Epithelial cell of proximal tubule (primary cell): ENCODE data around the gene COL24A1. TPM values are rescaled to one million over a fixed set of nuclear protein-coding genes. Genes with fewer than 3 reads are reported as not detected.

Experiments used
- DNase-seq: peaks from one replicate; pipeline ENCODE4 v3.0.0-alpha.2; 2011; ENCODE audit warnings: low read depth
- H3K4me3 ChIP-seq: 2 replicates; pipeline ENCODE4 v1.5.1; 2011; ENCODE audit warnings: low read depth, mild to moderate bottlenecking, low read length
- CTCF ChIP-seq: conservative IDR thresholded peaks from 2 replicates; pipeline ENCODE4 v1.5.1; 2012; ENCODE audit warnings: low read depth, mild to moderate bottlenecking, low read length
- total RNA-seq: library from RNA; depleted of rRNA; stranded (reverse); fragments of >200 nt; gene quantifications from 2 replicates; pipeline ENCODE4 v1.2.3, GENCODE V29; 2015

The COL24A1 gene
- total RNA-seq, 1 donor from 2014 or later, result 0.06 TPM

- TF ChIP-seq CTCF, result no peak
Measured at GRCh38 chr1:86052948-86053698, 103.4 kb downstream of the COL24A1 start.

GRCh38 chr1:86035101-86035500 is 121.5 kb downstream of the COL24A1 start:
- no peak for DNase-seq
- no peak for TF ChIP-seq CTCF
- no peak overlapping the region for H3K4me3 ChIP-seq

More at GRCh38 chr1:86052948-86053698, 103.4 kb downstream of the COL24A1 start:
- no peak for DNase-seq
- H3K4me3 ChIP-seq, result no peak overlapping the region

- no peak overlapping the region for H3K4me3 ChIP-seq
- TF ChIP-seq CTCF, result no peak
- no peak for DNase-seq
Measured at GRCh38 chr1:86030180-86030579, 126.4 kb downstream of the COL24A1 start.

- DNase-seq, result no peak
- TF ChIP-seq CTCF, result peak; percentile 93
- no peak overlapping the region for H3K4me3 ChIP-seq
Measured at GRCh38 chr1:86018283-86018923, 138.2 kb downstream of the COL24A1 start.

- H3K4me3 ChIP-seq, result no peak overlapping the region
- no peak for TF ChIP-seq CTCF
- DNase-seq, result no peak
Measured at GRCh38 chr1:86016076-86016759, 140.4 kb downstream of the COL24A1 start.

- no peak for DNase-seq
- TF ChIP-seq CTCF, result no peak
- no peak overlapping the region for H3K4me3 ChIP-seq
Measured at GRCh38 chr1:86015375-86015774, 141.2 kb downstream of the COL24A1 start.
